Common myeloid progenitor, CD34-positive (primary cell): ENCODE results near the gene QKI.
A peak's percentile ranks its signal among the peaks of the same experiment; 100 is the strongest.

Source experiments
- CTCF ChIA-PET: fragments of 350-600 bp; sonication (Branson Sonifier 250); formaldehyde crosslinking; loops from one replicate; lab custom pipeline; 2021; ENCODE audit warnings: antibody characterized with exemption; lab: Charles Lee
- POLR2A ChIA-PET: fragments of 350-600 bp; sonication (Branson Sonifier 250); formaldehyde crosslinking; loops from one replicate; lab custom pipeline; 2021; ENCODE audit warnings: antibody characterized with exemption; lab: Charles Lee
- DNase-seq, 3 donors: peaks; one replicate each; pipeline versions ENCODE4 v3.0.0 to v3.0.0-alpha.2; 2013
- H3K27ac ChIP-seq, 2 experiments: 1 replicate in 1 of 2; 2 replicates in 1 of 2; pipeline ENCODE4 v1.7.0; 2013; ENCODE audit warnings: inconsistent platforms in 2 of 2, low read length in 2 of 2, mild to moderate bottlenecking in 2 of 2, low read depth in 1 of 2, moderate library complexity in 1 of 2; ENCODE audit not compliant: severe bottlenecking in 2 of 2, insufficient read depth in 1 of 2, poor library complexity in 1 of 2
- H3K27me3 ChIP-seq, 5 experiments: replicated peaks in 2 of 5; 1 replicate in 3 of 5; 2 replicates in 2 of 5; pipeline versions ENCODE4 v1.6.1 to v1.7.0; 2013; ENCODE audit warnings: low read length in 4 of 5, mild to moderate bottlenecking in 2 of 5, moderate library complexity in 2 of 5, inconsistent platforms in 1 of 5; ENCODE audit not compliant: insufficient read depth in 5 of 5, control insufficient read depth in 4 of 5
- H3K36me3 ChIP-seq, 4 experiments: 1 replicate in 2 of 4; 2 replicates in 2 of 4; pipeline versions ENCODE4 v1.6.1 to v1.7.0; 2013; ENCODE audit warnings: low read length in 3 of 4, control low read depth in 1 of 4, mild to moderate bottlenecking in 1 of 4; ENCODE audit not compliant: control insufficient read depth in 4 of 4, insufficient read depth in 4 of 4
- H3K4me1 ChIP-seq, 4 experiments: 1 replicate in 3 of 4; 2 replicates in 1 of 4; pipeline versions ENCODE4 v1.6.1 to v1.7.1; 2013; ENCODE audit warnings: low read length in 3 of 4, mild to moderate bottlenecking in 3 of 4, control low read depth in 1 of 4, inconsistent platforms in 1 of 4, moderate library complexity in 1 of 4; ENCODE audit not compliant: control insufficient read depth in 4 of 4, insufficient read depth in 4 of 4; ENCODE audit errors: control extremely low read depth in 1 of 4
- H3K4me3 ChIP-seq, 7 experiments: 1 replicate in 4 of 7; 2 replicates in 3 of 7; pipeline versions ENCODE4 v1.5.1 to v1.7.0; 2013; ENCODE audit warnings: mild to moderate bottlenecking in 7 of 7, low read length in 6 of 7, moderate library complexity in 6 of 7, inconsistent platforms in 2 of 7, low read depth in 2 of 7, control low read depth in 1 of 7; ENCODE audit not compliant: insufficient read depth in 4 of 7, control insufficient read depth in 1 of 7; ENCODE audit errors: extremely low read depth in 1 of 7
- H3K9me3 ChIP-seq, 5 experiments: 1 replicate in 4 of 5; 2 replicates in 1 of 5; pipeline versions ENCODE4 v1.6.1 to v1.7.1; 2013; ENCODE audit warnings: low read length in 4 of 5, mild to moderate bottlenecking in 2 of 5, inconsistent platforms in 1 of 5, low read depth in 1 of 5, moderate library complexity in 1 of 5; ENCODE audit not compliant: control insufficient read depth in 4 of 5, insufficient read depth in 2 of 5; ENCODE audit errors: control extremely low read depth in 1 of 5
- whole genome bisulfite sequencing: methylation state at CpG from one replicate; pipeline ENCODE4 v1.1.5; 2013; ENCODE audit not compliant: insufficient coverage; 5-methylcytosine and 5-hydroxymethylcytosine counted together

QKI gene

DNA sequence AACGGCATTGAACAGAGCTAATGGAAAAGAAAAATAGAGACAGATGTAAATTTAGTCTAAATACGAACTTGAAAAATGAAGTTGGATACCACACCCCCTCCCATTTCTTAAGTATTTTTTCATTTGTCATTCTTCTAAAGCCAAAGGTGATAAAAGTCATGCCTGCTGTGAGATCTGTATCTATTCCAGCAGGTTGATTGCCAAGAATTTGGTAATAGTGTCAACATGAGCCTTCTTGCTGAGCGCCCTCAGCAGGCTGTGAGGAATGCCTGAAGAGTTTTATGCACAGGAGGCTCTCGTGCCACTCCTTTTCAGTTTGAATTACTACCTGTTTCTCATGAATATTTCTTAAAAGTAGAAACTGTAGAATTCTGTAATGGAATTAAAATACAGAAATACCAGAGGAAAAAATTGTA, 165.4 kb downstream of the QKI start:
- Histone ChIP-seq H3K9me3 (peaks cover 0 to 5% (median 2%) of the 10 kb centered on the region in 5 experiments), H3K4me3 (no peak overlapping the region), H3K27me3 (peaks cover 0 to 37% (median 13%) of the 10 kb centered on the region in 5 experiments), H3K4me1 (no peaks in the 10 kb centered on the region), H3K27ac (peak overlapping the region in 1 of 2 experiments; percentile 17), H3K36me3 (peaks cover 0 to under 1% (median 0%) of the 10 kb centered on the region in 4 experiments)
- DNase-seq: peak in 2 of 3 donors; percentile 4 to 5
- ChIA-PET CTCF (interaction anchor here (1.9 kb wide), 1 partner anchor 18 kb away, joined by 4 read pairs; no protein-coding TSS in a partner anchor), POLR2A (no interaction called here)
- no CpG with 5 or more reads among the region's 4 CpGs for WGBS

- Histone ChIP-seq H3K9me3 (peaks cover 0 to 5% (median 2%) of the 10 kb centered on the region in 5 experiments), H3K4me1 (no peaks in the 10 kb centered on the region), H3K4me3 (no peak overlapping the region), H3K27ac (no peak overlapping the region), H3K27me3 (peaks cover 0 to 40% (median 13%) of the 10 kb centered on the region in 5 experiments), H3K36me3 (no peaks in the 10 kb centered on the region)
- POLR2A ChIA-PET: no interaction called here
- no CpG with 5 or more reads among the region's 8 CpGs for WGBS
- no peak for DNase-seq
- CTCF ChIA-PET: interaction anchor here (1.9 kb wide), 1 partner anchor 18 kb away, joined by 4 read pairs; no protein-coding TSS in a partner anchor
Observed at GRCh38 chr6:163580311-163581030, 166.0 kb downstream of the QKI start.

- Histone ChIP-seq H3K4me3 (no peak overlapping the region), H3K4me1 (no peaks in the 10 kb centered on the region), H3K27ac (no peak overlapping the region), H3K36me3 (no peaks in the 10 kb centered on the region), H3K9me3 (peaks cover 0 to 5% (median 2%) of the 10 kb centered on the region in 5 experiments), H3K27me3 (peaks cover 1 to 65% (median 17%) of the 10 kb centered on the region in 5 experiments)
- 87% methylated on average over 6 of the region's 7 CpGs for WGBS
- CTCF ChIA-PET: no interaction called here
- DNase-seq: no peak
- POLR2A ChIA-PET: no interaction called here
Observed at GRCh38 chr6:163583558-163583957, 169.0 kb downstream of the QKI start.

GRCh38 chr6:163585932-163586437, 171.5 kb downstream of the QKI start:
- DNase-seq: peak in 2 of 3 donors; percentile 6 to 13
- POLR2A ChIA-PET: interaction anchor here (0.6 kb wide), 1 partner anchor 9 kb away, joined by 3 read pairs; no protein-coding TSS in a partner anchor
- Histone ChIP-seq H3K36me3 (no peaks in the 10 kb centered on the region), H3K4me1 (no peaks in the 10 kb centered on the region), H3K27me3 (peaks cover 0 to 74% (median 19%) of the 10 kb centered on the region in 5 experiments), H3K4me3 (no peak overlapping the region), H3K27ac (no peak overlapping the region), H3K9me3 (peaks cover 2 to 8% (median 7%) of the 10 kb centered on the region in 5 experiments)
- CTCF ChIA-PET: no interaction called here
- WGBS: 97% methylated on average over 4 of the region's 8 CpGs

DNA sequence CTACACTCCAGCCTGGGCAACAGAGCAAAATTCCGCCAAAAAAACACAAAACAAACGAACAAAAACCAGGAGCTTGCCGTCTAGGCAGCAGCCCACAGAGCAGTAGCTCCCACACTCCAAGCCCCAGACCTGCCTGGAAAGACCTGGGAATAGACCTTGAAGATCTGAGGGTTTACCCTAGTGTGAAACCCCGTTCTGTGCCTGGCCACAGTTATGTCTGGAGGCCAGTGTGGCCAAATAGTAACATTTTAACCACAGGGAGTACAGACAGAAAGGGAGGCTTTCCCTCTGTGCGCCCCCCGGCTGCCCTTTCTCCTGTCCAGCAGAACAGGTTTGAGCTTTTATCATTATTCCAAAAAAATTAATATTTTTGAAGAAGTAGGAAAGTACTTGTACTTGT, 172.4 kb downstream of the QKI start:
- 95% methylated on average over 4 of the region's 6 CpGs for WGBS
- Histone ChIP-seq H3K4me1 (no peaks in the 10 kb centered on the region), H3K27me3 (peaks cover 0 to 72% (median 18%) of the 10 kb centered on the region in 5 experiments), H3K27ac (no peak overlapping the region), H3K4me3 (no peak overlapping the region), H3K9me3 (peaks cover 2 to 13% (median 10%) of the 10 kb centered on the region in 5 experiments), H3K36me3 (no peaks in the 10 kb centered on the region)
- POLR2A ChIA-PET: no interaction called here
- CTCF ChIA-PET: no interaction called here
- no peak for DNase-seq

DNA sequence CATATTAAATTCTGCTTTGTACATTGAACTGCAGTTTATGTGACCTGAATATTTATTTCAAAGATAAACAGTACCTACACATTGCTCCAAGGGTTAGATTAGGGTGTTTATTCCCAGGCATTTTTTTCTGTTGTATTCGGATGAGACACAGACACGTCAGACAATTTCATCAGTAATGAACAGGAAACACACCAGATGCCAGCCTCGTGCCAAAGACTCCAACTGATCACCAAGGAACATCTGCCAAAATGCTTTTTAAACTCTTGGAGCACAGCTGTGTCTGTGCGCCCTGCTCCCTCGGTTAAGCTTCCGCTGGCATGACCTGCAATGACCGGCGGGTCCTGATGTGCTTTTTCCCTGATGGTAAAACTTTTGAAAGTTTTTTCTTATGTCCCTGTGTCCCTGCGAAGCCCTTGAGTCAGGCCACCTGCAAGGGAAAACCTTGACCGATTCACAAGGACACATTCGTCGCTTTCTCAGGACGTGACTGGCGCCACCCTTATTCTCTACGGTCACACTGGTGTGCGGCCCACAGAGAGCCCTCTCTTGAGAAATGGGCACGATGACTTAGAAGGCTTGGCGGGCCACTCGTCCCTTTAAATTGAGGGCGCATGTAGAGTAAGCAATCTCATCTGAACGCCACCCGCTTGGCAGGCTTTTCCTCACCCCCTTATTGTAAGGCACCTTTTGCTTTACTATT, 173.9 kb downstream of the QKI start:
- H3K27ac ChIP-seq: no peak overlapping the region
- no peaks in the 10 kb centered on the region for H3K4me1 ChIP-seq
- H3K27me3 ChIP-seq: peaks cover 0 to 70% (median 12%) of the 10 kb centered on the region in 5 experiments
- CTCF ChIA-PET: no interaction called here
- peaks cover 7 to 26% (median 16%) of the 10 kb centered on the region in 5 experiments for H3K9me3 ChIP-seq
- POLR2A ChIA-PET: no interaction called here
- H3K4me3 ChIP-seq: no peak overlapping the region
- H3K36me3 ChIP-seq: no peaks in the 10 kb centered on the region
- 94% methylated on average over 17 of the region's 22 CpGs for WGBS
- no peak for DNase-seq
